ENCODE results near the gene MIX23.

MIX23 gene

GRCh38 chr3:122349171-122349570 lies 33.9 kb downstream of the MIX23 start:
- Histone ChIP-seq H3K9me3 (ENCODE audit: insufficient read depth, low read depth, low read length) (no peaks in the 10 kb centered on the region), H3K4me1 (ENCODE audit: insufficient read depth, low read length, poor library complexity, severe bottlenecking) (no peaks in the 10 kb centered on the region), H3K9ac (ENCODE audit: low read depth, low read length, poor library complexity, severe bottlenecking) (no peak overlapping the region), H3K4me2 (ENCODE audit: low read depth, low read length, poor library complexity, severe bottlenecking) (no peak overlapping the region), H2AFZ (ENCODE audit: low read length) (no peak overlapping the region), H3F3A (ENCODE audit: low read depth) (no peaks in the 10 kb centered on the region), H3K27me3 (ENCODE audit: insufficient read depth, low read length, poor library complexity, severe bottlenecking) (no peaks in the 10 kb centered on the region), H3K79me2 (ENCODE audit: insufficient read depth, low read length) (no peaks in the 10 kb centered on the region), H3K36me3 (ENCODE audit: insufficient read depth, low read length) (no peaks in the 10 kb centered on the region), H4K20me1 (ENCODE audit: insufficient read depth, low read length, poor library complexity, severe bottlenecking) (no peaks in the 10 kb centered on the region), H3K4me3 (ENCODE audit: low read length, poor library complexity, severe bottlenecking) (no peak overlapping the region), H3K9me2 (replicated peaks; ENCODE audit: low read depth, low read length) (no peaks in the 10 kb centered on the region)
- TF ChIP-seq, protein P1, sequence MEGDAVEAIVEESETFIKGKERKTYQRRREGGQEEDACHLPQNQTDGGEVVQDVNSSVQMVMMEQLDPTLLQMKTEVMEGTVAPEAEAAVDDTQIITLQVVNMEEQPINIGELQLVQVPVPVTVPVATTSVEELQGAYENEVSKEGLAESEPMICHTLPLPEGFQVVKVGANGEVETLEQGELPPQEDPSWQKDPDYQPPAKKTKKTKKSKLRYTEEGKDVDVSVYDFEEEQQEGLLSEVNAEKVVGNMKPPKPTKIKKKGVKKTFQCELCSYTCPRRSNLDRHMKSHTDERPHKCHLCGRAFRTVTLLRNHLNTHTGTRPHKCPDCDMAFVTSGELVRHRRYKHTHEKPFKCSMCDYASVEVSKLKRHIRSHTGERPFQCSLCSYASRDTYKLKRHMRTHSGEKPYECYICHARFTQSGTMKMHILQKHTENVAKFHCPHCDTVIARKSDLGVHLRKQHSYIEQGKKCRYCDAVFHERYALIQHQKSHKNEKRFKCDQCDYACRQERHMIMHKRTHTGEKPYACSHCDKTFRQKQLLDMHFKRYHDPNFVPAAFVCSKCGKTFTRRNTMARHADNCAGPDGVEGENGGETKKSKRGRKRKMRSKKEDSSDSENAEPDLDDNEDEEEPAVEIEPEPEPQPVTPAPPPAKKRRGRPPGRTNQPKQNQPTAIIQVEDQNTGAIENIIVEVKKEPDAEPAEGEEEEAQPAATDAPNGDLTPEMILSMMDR (conservative IDR thresholded peaks at IDR 0.05; ENCODE audit: low read length) = no peak
- no peak for TF ChIP-seq EZH2phosphoT487 (IDR thresholded peaks at IDR 0.05; ENCODE audit: borderline replicate concordance)

- H3K9me2 ChIP-seq (replicated peaks; ENCODE audit: low read depth, low read length) = no peaks in the 10 kb centered on the region
- no peak overlapping the region for H3K4me2 ChIP-seq (ENCODE audit: low read depth, low read length, poor library complexity, severe bottlenecking)
- H4K20me1 ChIP-seq (ENCODE audit: insufficient read depth, low read length, poor library complexity, severe bottlenecking) = no peaks in the 10 kb centered on the region
- H3K79me2 ChIP-seq (ENCODE audit: insufficient read depth, low read length) = no peaks in the 10 kb centered on the region
- no peak overlapping the region for H3K4me3 ChIP-seq (ENCODE audit: low read length, poor library complexity, severe bottlenecking)
- H3K36me3 ChIP-seq (ENCODE audit: insufficient read depth, low read length) = no peaks in the 10 kb centered on the region
- H3K9me3 ChIP-seq (ENCODE audit: insufficient read depth, low read depth, low read length) = no peaks in the 10 kb centered on the region
- H3K4me1 ChIP-seq (ENCODE audit: insufficient read depth, low read length, poor library complexity, severe bottlenecking) = no peaks in the 10 kb centered on the region
- no peaks in the 10 kb centered on the region for H3K27me3 ChIP-seq (ENCODE audit: insufficient read depth, low read length, poor library complexity, severe bottlenecking)
- H2AFZ ChIP-seq (ENCODE audit: low read length) = no peak overlapping the region
- no peak overlapping the region for H3K9ac ChIP-seq (ENCODE audit: low read depth, low read length, poor library complexity, severe bottlenecking)
- no peaks in the 10 kb centered on the region for H3F3A ChIP-seq (ENCODE audit: low read depth)
- no peak for TF ChIP-seq EZH2phosphoT487 (IDR thresholded peaks at IDR 0.05; ENCODE audit: borderline replicate concordance)
- TF ChIP-seq, protein P1 (conservative IDR thresholded peaks at IDR 0.05; ENCODE audit: low read length) = no peak
Measured at GRCh38 chr3:122343654-122344053, 39.4 kb downstream of the MIX23 start.

- Histone ChIP-seq H4K20me1 (ENCODE audit: insufficient read depth, low read length, poor library complexity, severe bottlenecking) (no peaks in the 10 kb centered on the region), H3K9ac (ENCODE audit: low read depth, low read length, poor library complexity, severe bottlenecking) (no peak overlapping the region), H3K4me1 (ENCODE audit: insufficient read depth, low read length, poor library complexity, severe bottlenecking) (no peaks in the 10 kb centered on the region), H3K9me2 (replicated peaks; ENCODE audit: low read depth, low read length) (no peaks in the 10 kb centered on the region), H3K79me2 (ENCODE audit: insufficient read depth, low read length) (no peaks in the 10 kb centered on the region), H3K4me2 (ENCODE audit: low read depth, low read length, poor library complexity, severe bottlenecking) (no peak overlapping the region), H3K27me3 (ENCODE audit: insufficient read depth, low read length, poor library complexity, severe bottlenecking) (no peaks in the 10 kb centered on the region), H3K9me3 (ENCODE audit: insufficient read depth, low read depth, low read length) (no peaks in the 10 kb centered on the region), H3K4me3 (ENCODE audit: low read length, poor library complexity, severe bottlenecking) (no peak overlapping the region), H2AFZ (ENCODE audit: low read length) (no peak overlapping the region), H3K36me3 (ENCODE audit: insufficient read depth, low read length) (no peaks in the 10 kb centered on the region), H3F3A (ENCODE audit: low read depth) (no peaks in the 10 kb centered on the region)
- TF ChIP-seq, protein P1 (conservative IDR thresholded peaks at IDR 0.05; ENCODE audit: low read length) = no peak
- TF ChIP-seq EZH2phosphoT487 (IDR thresholded peaks at IDR 0.05; ENCODE audit: borderline replicate concordance) = no peak
Measured at GRCh38 chr3:122342803-122343202, 40.2 kb downstream of the MIX23 start.
